ENCODE results near the gene ABCC6. TPM values are rescaled to one million over a fixed set of nuclear protein-coding genes. Genes with fewer than 3 reads are reported as not detected.
"Not testable (repeated sequence)": the region's sequence is repeated elsewhere in the genome, so short reads cannot be mapped to it uniquely, and the experiment has no call there.

ABCC6 gene
- total RNA-seq, 1 experiment from 2014 or later: 2.7 TPM

DNA sequence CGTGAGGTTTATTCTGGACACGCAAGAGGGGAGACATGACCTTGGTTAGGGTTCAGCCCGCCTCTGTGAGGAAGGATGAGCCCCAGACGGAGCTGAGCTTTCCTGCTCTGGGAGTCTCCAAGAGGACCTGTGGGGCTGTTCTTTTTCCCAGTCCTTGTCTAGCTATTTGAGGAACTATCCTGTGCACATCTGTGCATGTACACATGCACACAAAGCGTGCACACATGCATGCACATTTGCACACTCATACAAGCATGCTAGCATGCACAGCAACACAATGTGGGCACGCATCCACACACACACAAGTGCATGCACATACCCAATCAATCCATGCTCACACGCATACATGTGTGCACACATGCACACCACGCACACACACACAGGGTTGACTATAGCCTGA lies 40.4 kb downstream of the ABCC6 start (continued):
- TF ChIP-seq ZFX (IDR thresholded peaks at IDR 0.05): no peak
- TF ChIP-seq RAD21 (IDR thresholded peaks at IDR 0.05; ENCODE audit: low read depth): no peak
- no peak for TF ChIP-seq TCF7L2 (IDR thresholded peaks at IDR 0.05; ENCODE audit: borderline replicate concordance, extremely low read depth, insufficient read depth, insufficient read length)
- no peak for TF ChIP-seq YY1 (IDR thresholded peaks at IDR 0.05; ENCODE audit: extremely low read depth, insufficient replicate concordance, low read depth, low read length)
- TF ChIP-seq SRF (IDR thresholded peaks at IDR 0.05; ENCODE audit: low read depth): no peak
- TF ChIP-seq FOSL1 (IDR thresholded peaks at IDR 0.05; ENCODE audit: low read depth): no peak
- no peak for TF ChIP-seq ZNF274 (IDR thresholded peaks at IDR 0.05; ENCODE audit: low read depth, low read length)

DNA sequence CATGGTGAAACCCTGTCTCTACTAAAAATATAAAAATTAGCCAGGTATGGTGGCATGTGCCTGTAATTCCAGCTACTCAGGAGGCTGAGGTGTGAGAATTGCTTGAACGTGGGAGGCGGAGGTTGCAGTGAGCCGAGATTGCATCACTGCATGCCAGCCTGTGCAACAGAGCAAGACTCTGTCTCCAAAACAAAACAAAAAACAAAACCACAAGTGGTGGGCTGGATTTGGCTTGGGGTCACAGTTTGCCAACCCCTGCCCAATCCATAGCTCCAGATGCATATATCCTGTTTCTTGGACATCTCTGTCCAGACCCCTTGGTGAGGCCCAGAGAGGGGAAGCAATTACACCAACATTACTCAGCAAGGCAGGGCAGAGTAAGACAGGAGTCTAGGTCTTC lies 41.5 kb downstream of the ABCC6 start:
- POLR2A ChIA-PET; BruUV-seq (replicated peaks): not testable (repeated sequence)

DNA sequence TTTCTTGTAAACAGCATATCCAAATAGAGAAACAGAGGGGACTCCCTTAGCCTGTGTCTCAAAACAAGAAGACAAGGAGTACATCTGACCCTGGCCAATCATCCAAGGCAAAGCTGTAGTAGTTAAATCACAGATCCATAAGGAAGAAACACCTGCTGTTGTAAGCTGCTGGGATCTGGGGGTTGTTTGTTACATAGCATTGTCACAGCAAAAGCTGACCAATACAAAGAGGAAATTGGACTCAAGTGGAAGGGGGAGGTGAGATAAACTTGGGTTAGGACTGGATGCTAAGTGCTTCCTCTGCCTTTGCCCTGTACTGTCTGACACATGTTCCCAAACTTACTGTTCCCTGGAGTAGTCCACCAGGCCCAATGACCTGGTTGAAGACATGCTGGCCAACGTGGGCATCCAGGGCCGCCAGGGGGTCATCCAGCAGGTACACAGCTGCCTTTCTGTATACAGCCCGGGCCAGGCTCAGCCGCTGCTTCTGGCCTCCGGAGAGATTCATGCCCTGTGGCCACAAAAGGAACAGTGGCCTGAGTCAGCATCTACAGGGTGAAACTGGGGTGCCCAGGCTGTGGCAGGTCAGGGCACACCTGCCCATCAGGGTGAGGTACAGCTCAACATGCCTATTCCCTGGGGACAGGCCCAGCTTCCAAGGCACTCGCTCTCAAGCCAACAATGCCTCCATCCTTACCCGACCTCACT lies 44.7 kb downstream of the ABCC6 start:
- BruUV-seq (replicated peaks): no TSS peak
- DNase-seq (ENCODE audit: low read depth, low spot score): no peak
- H3K4me3 ChIP-seq (replicated peaks in 1 of 2; ENCODE audit: low read depth in 1 of 2, low read length in 2 of 2): no peak overlapping the region
- peaks cover 0 to 9% of the 10 kb centered on the region in 2 experiments; a peak in 1 of 4 replicates for H3K9me3 ChIP-seq (ENCODE audit: control insufficient read depth in 1 of 2, insufficient read depth in 1 of 2, low read depth in 1 of 2, low read length in 2 of 2)
- TF ChIP-seq, protein P1, sequence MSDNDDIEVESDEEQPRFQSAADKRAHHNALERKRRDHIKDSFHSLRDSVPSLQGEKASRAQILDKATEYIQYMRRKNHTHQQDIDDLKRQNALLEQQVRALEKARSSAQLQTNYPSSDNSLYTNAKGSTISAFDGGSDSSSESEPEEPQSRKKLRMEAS (IDR thresholded peaks at IDR 0.05): no peak
- TF ChIP-seq POLR2A (IDR thresholded peaks at IDR 0.05; ENCODE audit: borderline replicate concordance, extremely low read depth, insufficient read depth, insufficient read length) (no peak), SIN3A (IDR thresholded peaks at IDR 0.05; ENCODE audit: low read depth) (no peak), ELF1 (IDR thresholded peaks at IDR 0.05; ENCODE audit: borderline replicate concordance, low read depth) (no peak), RAD21 (IDR thresholded peaks at IDR 0.05; ENCODE audit: low read depth) (no peak), CEBPB (IDR thresholded peaks at IDR 0.05; ENCODE audit: low read depth) (no peak), ZFX (IDR thresholded peaks at IDR 0.05) (no peak), EZH2phosphoT487 (IDR thresholded peaks at IDR 0.05; ENCODE audit: borderline replicate concordance) (no peak), CBX3 (IDR thresholded peaks at IDR 0.05; ENCODE audit: low read depth) (no peak), POLR2AphosphoS5 (IDR thresholded peaks at IDR 0.05; ENCODE audit: low read depth, low read length) (no peak), SP1 (IDR thresholded peaks at IDR 0.05; ENCODE audit: low read depth) (no peak)
- TF ChIP-seq, protein P2, sequence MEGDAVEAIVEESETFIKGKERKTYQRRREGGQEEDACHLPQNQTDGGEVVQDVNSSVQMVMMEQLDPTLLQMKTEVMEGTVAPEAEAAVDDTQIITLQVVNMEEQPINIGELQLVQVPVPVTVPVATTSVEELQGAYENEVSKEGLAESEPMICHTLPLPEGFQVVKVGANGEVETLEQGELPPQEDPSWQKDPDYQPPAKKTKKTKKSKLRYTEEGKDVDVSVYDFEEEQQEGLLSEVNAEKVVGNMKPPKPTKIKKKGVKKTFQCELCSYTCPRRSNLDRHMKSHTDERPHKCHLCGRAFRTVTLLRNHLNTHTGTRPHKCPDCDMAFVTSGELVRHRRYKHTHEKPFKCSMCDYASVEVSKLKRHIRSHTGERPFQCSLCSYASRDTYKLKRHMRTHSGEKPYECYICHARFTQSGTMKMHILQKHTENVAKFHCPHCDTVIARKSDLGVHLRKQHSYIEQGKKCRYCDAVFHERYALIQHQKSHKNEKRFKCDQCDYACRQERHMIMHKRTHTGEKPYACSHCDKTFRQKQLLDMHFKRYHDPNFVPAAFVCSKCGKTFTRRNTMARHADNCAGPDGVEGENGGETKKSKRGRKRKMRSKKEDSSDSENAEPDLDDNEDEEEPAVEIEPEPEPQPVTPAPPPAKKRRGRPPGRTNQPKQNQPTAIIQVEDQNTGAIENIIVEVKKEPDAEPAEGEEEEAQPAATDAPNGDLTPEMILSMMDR (IDR thresholded peaks at IDR 0.05 in 2 of 3, conservative IDR thresholded peaks at IDR 0.05 in 1 of 3; ENCODE audit: borderline replicate concordance in 1 of 3, insufficient read depth in 1 of 3, low read depth in 2 of 3, low read length in 2 of 3): no peak
- TF ChIP-seq, protein P3, sequence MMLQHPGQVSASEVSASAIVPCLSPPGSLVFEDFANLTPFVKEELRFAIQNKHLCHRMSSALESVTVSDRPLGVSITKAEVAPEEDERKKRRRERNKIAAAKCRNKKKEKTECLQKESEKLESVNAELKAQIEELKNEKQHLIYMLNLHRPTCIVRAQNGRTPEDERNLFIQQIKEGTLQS (IDR thresholded peaks at IDR 0.05): no peak
- ATAC-seq: no peak
- CTCF ChIA-PET: no interaction called here
- no peaks in the 10 kb centered on the region for H3K27me3 ChIP-seq (ENCODE audit: insufficient read depth, low read length)
- H4K20me1 ChIP-seq (ENCODE audit: insufficient read depth): no peaks in the 10 kb centered on the region
- POLR2A ChIA-PET: no interaction called here
- H3K9me2 ChIP-seq (ENCODE audit: insufficient read depth): no peaks in the 10 kb centered on the region
- no peak overlapping the region for H3K27ac ChIP-seq (ENCODE audit: low read depth, low read length)
- intact Hi-C loops (cut with micrococcal nuclease): no loop called here
- no peaks in the 10 kb centered on the region for H3K36me3 ChIP-seq (ENCODE audit: control insufficient read depth in 1 of 2, insufficient read depth in 2 of 2, low read length in 2 of 2)
- RAD21 ChIA-PET (ENCODE audit: low non-redundant PET in 1 of 2, low total read pairs in 2 of 2, uncharacterized antibody in 2 of 2, unreplicated experiment in 2 of 2): no interaction called here
- H3K4me2 ChIP-seq (ENCODE audit: low read length): no peak overlapping the region
- H3K4me1 ChIP-seq (ENCODE audit: control insufficient read depth in 1 of 2, insufficient read depth in 2 of 2, low read length in 2 of 2): no peaks in the 10 kb centered on the region
- no peaks in the 10 kb centered on the region for H3K79me2 ChIP-seq (ENCODE audit: insufficient read depth, low read length)
- no peak overlapping the region for H2AFZ ChIP-seq (ENCODE audit: low read depth, low read length, poor library complexity, severe bottlenecking)
- H3K9ac ChIP-seq (ENCODE audit: low read length): no peak overlapping the region

More for the DNA sequence above, 41.5 kb downstream of the ABCC6 start:
- CTCF ChIA-PET; H3K9me3 ChIP-seq (ENCODE audit: control insufficient read depth in 1 of 2, insufficient read depth in 1 of 2, low read depth in 1 of 2, low read length in 2 of 2); H3K27ac ChIP-seq (ENCODE audit: low read depth, low read length); intact Hi-C loops (cut with micrococcal nuclease); H3K4me3 ChIP-seq (replicated peaks in 1 of 2; ENCODE audit: low read depth in 1 of 2, low read length in 2 of 2); ATAC-seq; H4K20me1 ChIP-seq (ENCODE audit: insufficient read depth); H2AFZ ChIP-seq (ENCODE audit: low read depth, low read length, poor library complexity, severe bottlenecking); H3K36me3 ChIP-seq (ENCODE audit: control insufficient read depth in 1 of 2, insufficient read depth in 2 of 2, low read length in 2 of 2); H3K79me2 ChIP-seq (ENCODE audit: insufficient read depth, low read length); H3K9me2 ChIP-seq (ENCODE audit: insufficient read depth); H3K4me1 ChIP-seq (ENCODE audit: control insufficient read depth in 1 of 2, insufficient read depth in 2 of 2, low read length in 2 of 2); DNase-seq (ENCODE audit: low read depth, low spot score); H3K9ac ChIP-seq (ENCODE audit: low read length); H3K4me2 ChIP-seq (ENCODE audit: low read length); H3K27me3 ChIP-seq (ENCODE audit: insufficient read depth, low read length); RAD21 ChIA-PET (ENCODE audit: low non-redundant PET in 1 of 2, low total read pairs in 2 of 2, uncharacterized antibody in 2 of 2, unreplicated experiment in 2 of 2): not testable (repeated sequence)

All from HCT116 (cell line).